HepG2 (cell line): Measurements from ENCODE around the gene FITM1. TPM values are rescaled to one million over a fixed set of nuclear protein-coding genes. Genes with fewer than 3 reads are reported as not detected.

Experiments
- ASH2L ChIP-seq: fragments of 300-600, 200-600 bp; sonication (generic); IDR thresholded peaks from 2 replicates; pipeline ENCODE4 v1.7.0; 2017; ENCODE audit warnings: low read depth, mild to moderate bottlenecking, moderate library complexity, mixed read lengths, low read length; ENCODE audit not compliant: insufficient read length
- HMG20A ChIP-seq: IDR thresholded peaks from 2 replicates; pipeline ENCODE4 v1.6.1; 2016; ENCODE audit warnings: borderline replicate concordance
- HOXA5 ChIP-seq: sonication (generic); formaldehyde crosslinking; IDR thresholded peaks from 2 replicates; pipeline ENCODE4 v1.4.0; 2020; ENCODE audit warnings: missing genetic modification reagents
- JUNB ChIP-seq: sonication (generic); formaldehyde crosslinking; IDR thresholded peaks from 2 replicates; pipeline ENCODE4 v1.8.0; 2022; ENCODE audit warnings: missing genetic modification reagents, mild to moderate bottlenecking, borderline replicate concordance
- KDM5B ChIP-seq: sonication (generic); formaldehyde crosslinking; IDR thresholded peaks from 2 replicates; pipeline ENCODE4 v1.4.0; 2020; ENCODE audit warnings: missing genetic modification reagents, mild to moderate bottlenecking, borderline replicate concordance
- MEIS2 ChIP-seq: sonication (generic); formaldehyde crosslinking; IDR thresholded peaks from 2 replicates; pipeline ENCODE4 v1.9.0; 2021; ENCODE audit warnings: mild to moderate bottlenecking, missing genetic modification reagents
- SMARCC2 ChIP-seq: fragments of 450-650 bp; IDR thresholded peaks from 2 replicates; pipeline ENCODE4 v1.6.1; 2017; ENCODE audit warnings: antibody characterized with exemption, mild to moderate bottlenecking
- ZNF274 ChIP-seq: sonication (generic); formaldehyde crosslinking; IDR thresholded peaks from 2 replicates; pipeline ENCODE4 v1.5.1; 2020; ENCODE audit warnings: mild to moderate bottlenecking, missing genetic modification reagents
- ZNF431 ChIP-seq: sonication (generic); formaldehyde crosslinking; IDR thresholded peaks from 2 replicates; pipeline ENCODE4 v1.9.0; 2022; ENCODE audit warnings: missing genetic modification reagents, low read depth, mild to moderate bottlenecking, borderline replicate concordance
- ZNF879 ChIP-seq: sonication (generic); formaldehyde crosslinking; IDR thresholded peaks from 2 replicates; pipeline ENCODE4 v1.8.1; 2023; ENCODE audit warnings: missing genetic modification reagents
- polyA plus RNA-seq, 8 experiments: library from polyadenylated mRNA; depleted of rRNA in 3 of 8; stranded (reverse) in 7 of 8; unstranded in 1 of 8; fragments of >200 nt; fragmentation: Illumina TruSeq in 4 of 8; extraction: Trizol in 4 of 8; gene quantifications; 2 replicates each; pipeline versions ENCODE4 v1.2.1 to v1.2.3, GENCODE V29; 2011 to 2016; ENCODE audit warnings: low read depth in 4 of 8, missing spikeins in 1 of 8, mixed read lengths in 1 of 8; ENCODE audit not compliant: insufficient read depth in 1 of 8
- total RNA-seq, 5 experiments: library from RNA; depleted of rRNA; stranded (reverse); fragments of >200 nt; fragmentation: Illumina TruSeq; extraction: Trizol; gene quantifications; 2 replicates each; pipeline ENCODE4 v1.2.3, GENCODE V29; 2016; ENCODE audit warnings: low read depth in 1 of 5
- TF ChIP-seq, protein P1 (sequence below): sonication (generic); formaldehyde crosslinking; IDR thresholded peaks from 2 replicates; pipeline ENCODE4 v1.4.0; 2020; ENCODE audit warnings: mild to moderate bottlenecking, missing genetic modification reagents
- TF ChIP-seq, protein P2 (sequence below): sonication (generic); formaldehyde crosslinking; IDR thresholded peaks from 2 replicates; pipeline ENCODE4 v1.5.1; 2020; ENCODE audit warnings: mild to moderate bottlenecking, missing genetic modification reagents, moderate library complexity
- TF ChIP-seq, protein P3 (sequence below): sonication (generic); formaldehyde crosslinking; IDR thresholded peaks from 2 replicates; pipeline ENCODE4 v1.8.1; 2023; ENCODE audit warnings: mild to moderate bottlenecking, missing genetic modification reagents
- TF ChIP-seq, protein P4 (sequence below): IDR thresholded peaks from 2 replicates; pipeline ENCODE4 v1.6.1; 2016; ENCODE audit warnings: mild to moderate bottlenecking
- TF ChIP-seq, protein P5 (sequence below): sonication (generic); formaldehyde crosslinking; IDR thresholded peaks from 2 replicates; pipeline ENCODE4 v1.4.0; 2020; ENCODE audit warnings: mild to moderate bottlenecking, missing genetic modification reagents
- TF ChIP-seq, protein P6 (sequence below): IDR thresholded peaks from 2 replicates; pipeline ENCODE4 v1.6.1; 2016; ENCODE audit warnings: mild to moderate bottlenecking, missing biosample characterization, missing genetic modification reagents

FITM1 gene
- total and polyA plus RNA-seq, 2 of the 13 experiments (the other 11 are each of a cell fraction or from before 2014, with no cell fraction given): 2.7 to 5.8 TPM

DNA sequence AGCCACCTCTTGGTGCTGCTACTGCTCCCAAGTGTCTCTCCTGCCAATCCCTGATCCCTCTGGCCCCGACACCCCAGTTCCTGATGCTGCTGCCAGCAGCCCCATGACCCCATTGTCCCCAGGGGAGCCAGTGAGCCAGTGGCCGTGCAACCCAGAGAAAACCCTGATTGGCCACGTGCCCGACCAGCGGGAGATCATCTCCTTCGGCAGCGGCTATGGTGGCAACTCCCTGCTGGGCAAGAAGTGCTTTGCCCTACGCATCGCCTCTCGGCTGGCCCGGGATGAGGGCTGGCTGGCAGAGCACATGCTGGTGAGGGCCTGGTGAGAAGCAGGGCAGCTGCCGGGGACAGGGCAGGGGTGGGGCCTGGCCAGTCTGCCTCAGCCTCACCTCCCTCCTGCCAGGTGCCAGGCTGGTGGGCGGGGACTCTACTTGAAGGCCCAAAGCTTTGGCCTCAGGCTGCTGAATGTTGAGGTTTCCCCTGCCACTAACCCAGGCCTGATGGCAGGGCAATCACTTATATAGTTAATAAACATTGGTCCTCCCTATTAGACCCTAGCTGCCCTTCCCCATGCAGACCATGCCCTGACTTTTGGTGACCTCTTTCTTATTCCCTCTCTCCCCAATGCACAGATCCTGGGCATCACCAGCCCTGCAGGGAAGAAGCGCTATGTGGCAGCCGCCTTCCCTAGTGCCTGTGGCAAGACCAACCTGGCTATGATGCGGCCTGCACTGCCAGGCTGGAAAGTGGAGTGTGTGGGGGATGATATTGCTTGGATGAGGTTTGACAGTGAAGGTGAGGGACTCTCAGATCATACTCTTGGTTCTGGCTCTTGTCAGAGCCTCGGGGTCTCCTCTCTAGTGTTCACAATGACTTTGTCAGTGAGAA, 31.3 kb upstream of the FITM1 start (continued):
- TF ChIP-seq, protein P1, sequence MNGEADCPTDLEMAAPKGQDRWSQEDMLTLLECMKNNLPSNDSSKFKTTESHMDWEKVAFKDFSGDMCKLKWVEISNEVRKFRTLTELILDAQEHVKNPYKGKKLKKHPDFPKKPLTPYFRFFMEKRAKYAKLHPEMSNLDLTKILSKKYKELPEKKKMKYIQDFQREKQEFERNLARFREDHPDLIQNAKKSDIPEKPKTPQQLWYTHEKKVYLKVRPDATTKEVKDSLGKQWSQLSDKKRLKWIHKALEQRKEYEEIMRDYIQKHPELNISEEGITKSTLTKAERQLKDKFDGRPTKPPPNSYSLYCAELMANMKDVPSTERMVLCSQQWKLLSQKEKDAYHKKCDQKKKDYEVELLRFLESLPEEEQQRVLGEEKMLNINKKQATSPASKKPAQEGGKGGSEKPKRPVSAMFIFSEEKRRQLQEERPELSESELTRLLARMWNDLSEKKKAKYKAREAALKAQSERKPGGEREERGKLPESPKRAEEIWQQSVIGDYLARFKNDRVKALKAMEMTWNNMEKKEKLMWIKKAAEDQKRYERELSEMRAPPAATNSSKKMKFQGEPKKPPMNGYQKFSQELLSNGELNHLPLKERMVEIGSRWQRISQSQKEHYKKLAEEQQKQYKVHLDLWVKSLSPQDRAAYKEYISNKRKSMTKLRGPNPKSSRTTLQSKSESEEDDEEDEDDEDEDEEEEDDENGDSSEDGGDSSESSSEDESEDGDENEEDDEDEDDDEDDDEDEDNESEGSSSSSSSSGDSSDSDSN: peak; percentile 18; the same call in 1 of the 2 replicates
- TF ChIP-seq ASH2L (no peak), KDM5B (0 out of 2 replicates have a peak, but pooled peaks have one; percentile 39), ZNF879 (no peak), MEIS2 (CRISPR knock-in tag) (peak; percentile 27; the same call in 1 of the 2 replicates), ZNF431 (no peak), JUNB (CRISPR knock-in tag) (no peak), HMG20A (CRISPR knock-in tag) (no peak), SMARCC2 (no peak), ZNF274 (0 out of 2 replicates have a peak, but pooled peaks have one; percentile 12), HOXA5 (CRISPR knock-in tag) (no peak)
- TF ChIP-seq, protein P2, sequence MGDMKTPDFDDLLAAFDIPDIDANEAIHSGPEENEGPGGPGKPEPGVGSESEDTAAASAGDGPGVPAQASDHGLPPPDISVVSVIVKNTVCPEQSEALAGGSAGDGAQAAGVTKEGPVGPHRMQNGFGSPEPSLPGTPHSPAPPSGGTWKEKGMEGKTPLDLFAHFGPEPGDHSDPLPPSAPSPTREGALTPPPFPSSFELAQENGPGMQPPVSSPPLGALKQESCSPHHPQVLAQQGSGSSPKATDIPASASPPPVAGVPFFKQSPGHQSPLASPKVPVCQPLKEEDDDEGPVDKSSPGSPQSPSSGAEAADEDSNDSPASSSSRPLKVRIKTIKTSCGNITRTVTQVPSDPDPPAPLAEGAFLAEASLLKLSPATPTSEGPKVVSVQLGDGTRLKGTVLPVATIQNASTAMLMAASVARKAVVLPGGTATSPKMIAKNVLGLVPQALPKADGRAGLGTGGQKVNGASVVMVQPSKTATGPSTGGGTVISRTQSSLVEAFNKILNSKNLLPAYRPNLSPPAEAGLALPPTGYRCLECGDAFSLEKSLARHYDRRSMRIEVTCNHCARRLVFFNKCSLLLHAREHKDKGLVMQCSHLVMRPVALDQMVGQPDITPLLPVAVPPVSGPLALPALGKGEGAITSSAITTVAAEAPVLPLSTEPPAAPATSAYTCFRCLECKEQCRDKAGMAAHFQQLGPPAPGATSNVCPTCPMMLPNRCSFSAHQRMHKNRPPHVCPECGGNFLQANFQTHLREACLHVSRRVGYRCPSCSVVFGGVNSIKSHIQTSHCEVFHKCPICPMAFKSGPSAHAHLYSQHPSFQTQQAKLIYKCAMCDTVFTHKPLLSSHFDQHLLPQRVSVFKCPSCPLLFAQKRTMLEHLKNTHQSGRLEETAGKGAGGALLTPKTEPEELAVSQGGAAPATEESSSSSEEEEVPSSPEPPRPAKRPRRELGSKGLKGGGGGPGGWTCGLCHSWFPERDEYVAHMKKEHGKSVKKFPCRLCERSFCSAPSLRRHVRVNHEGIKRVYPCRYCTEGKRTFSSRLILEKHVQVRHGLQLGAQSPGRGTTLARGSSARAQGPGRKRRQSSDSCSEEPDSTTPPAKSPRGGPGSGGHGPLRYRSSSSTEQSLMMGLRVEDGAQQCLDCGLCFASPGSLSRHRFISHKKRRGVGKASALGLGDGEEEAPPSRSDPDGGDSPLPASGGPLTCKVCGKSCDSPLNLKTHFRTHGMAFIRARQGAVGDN (CRISPR knock-in tag): peak; percentile 31; the same call in 1 of the 2 replicates
- TF ChIP-seq, protein P3, sequence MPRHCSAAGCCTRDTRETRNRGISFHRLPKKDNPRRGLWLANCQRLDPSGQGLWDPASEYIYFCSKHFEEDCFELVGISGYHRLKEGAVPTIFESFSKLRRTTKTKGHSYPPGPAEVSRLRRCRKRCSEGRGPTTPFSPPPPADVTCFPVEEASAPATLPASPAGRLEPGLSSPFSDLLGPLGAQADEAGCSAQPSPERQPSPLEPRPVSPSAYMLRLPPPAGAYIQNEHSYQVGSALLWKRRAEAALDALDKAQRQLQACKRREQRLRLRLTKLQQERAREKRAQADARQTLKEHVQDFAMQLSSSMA (CRISPR knock-in tag): 0 out of 2 replicates have a peak, but pooled peaks have one; percentile 2
- TF ChIP-seq, protein P4, sequence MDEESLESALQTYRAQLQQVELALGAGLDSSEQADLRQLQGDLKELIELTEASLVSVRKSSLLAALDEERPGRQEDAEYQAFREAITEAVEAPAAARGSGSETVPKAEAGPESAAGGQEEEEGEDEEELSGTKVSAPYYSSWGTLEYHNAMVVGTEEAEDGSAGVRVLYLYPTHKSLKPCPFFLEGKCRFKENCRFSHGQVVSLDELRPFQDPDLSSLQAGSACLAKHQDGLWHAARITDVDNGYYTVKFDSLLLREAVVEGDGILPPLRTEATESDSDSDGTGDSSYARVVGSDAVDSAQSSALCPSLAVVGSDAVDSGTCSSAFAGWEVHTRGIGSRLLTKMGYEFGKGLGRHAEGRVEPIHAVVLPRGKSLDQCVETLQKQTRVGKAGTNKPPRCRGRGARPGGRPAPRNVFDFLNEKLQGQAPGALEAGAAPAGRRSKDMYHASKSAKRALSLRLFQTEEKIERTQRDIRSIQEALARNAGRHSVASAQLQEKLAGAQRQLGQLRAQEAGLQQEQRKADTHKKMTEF: no peak
- TF ChIP-seq, protein P5, sequence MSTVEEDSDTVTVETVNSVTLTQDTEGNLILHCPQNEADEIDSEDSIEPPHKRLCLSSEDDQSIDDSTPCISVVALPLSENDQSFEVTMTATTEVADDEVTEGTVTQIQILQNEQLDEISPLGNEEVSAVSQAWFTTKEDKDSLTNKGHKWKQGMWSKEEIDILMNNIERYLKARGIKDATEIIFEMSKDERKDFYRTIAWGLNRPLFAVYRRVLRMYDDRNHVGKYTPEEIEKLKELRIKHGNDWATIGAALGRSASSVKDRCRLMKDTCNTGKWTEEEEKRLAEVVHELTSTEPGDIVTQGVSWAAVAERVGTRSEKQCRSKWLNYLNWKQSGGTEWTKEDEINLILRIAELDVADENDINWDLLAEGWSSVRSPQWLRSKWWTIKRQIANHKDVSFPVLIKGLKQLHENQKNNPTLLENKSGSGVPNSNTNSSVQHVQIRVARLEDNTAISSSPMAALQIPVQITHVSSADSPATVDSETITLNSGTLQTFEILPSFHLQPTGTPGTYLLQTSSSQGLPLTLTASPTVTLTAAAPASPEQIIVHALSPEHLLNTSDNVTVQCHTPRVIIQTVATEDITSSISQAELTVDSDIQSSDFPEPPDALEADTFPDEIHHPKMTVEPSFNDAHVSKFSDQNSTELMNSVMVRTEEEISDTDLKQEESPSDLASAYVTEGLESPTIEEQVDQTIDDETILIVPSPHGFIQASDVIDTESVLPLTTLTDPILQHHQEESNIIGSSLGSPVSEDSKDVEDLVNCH (CRISPR knock-in tag): no peak
- TF ChIP-seq, protein P6, sequence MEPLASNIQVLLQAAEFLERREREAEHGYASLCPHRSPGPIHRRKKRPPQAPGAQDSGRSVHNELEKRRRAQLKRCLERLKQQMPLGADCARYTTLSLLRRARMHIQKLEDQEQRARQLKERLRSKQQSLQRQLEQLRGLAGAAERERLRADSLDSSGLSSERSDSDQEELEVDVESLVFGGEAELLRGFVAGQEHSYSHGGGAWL (CRISPR knock-in tag): no peak
